Activated CD4-positive, alpha-beta T cell treated with anti-CD3 and anti-CD28 coated beads, Interleukin-2, amount 50 U/mL, for 48 hours (primary cell): ENCODE measurements around the gene PSMG4.
"Not testable (repeated sequence)": the region's sequence is repeated elsewhere in the genome, so short reads cannot be mapped to it uniquely, and the experiment has no call there.

Experiments
- DNase-seq, 2 experiments: peaks; one replicate each; pipeline ENCODE4 v3.0.0-alpha.2; 2020

The PSMG4 gene

GRCh38 chr6:3230900-3231246 lies 27.9 kb upstream of the PSMG4 start:
- no peak for DNase-seq

- no peak for DNase-seq
Measured at GRCh38 chr6:3231247-3232016, 27.3 kb upstream of the PSMG4 start.

DNA sequence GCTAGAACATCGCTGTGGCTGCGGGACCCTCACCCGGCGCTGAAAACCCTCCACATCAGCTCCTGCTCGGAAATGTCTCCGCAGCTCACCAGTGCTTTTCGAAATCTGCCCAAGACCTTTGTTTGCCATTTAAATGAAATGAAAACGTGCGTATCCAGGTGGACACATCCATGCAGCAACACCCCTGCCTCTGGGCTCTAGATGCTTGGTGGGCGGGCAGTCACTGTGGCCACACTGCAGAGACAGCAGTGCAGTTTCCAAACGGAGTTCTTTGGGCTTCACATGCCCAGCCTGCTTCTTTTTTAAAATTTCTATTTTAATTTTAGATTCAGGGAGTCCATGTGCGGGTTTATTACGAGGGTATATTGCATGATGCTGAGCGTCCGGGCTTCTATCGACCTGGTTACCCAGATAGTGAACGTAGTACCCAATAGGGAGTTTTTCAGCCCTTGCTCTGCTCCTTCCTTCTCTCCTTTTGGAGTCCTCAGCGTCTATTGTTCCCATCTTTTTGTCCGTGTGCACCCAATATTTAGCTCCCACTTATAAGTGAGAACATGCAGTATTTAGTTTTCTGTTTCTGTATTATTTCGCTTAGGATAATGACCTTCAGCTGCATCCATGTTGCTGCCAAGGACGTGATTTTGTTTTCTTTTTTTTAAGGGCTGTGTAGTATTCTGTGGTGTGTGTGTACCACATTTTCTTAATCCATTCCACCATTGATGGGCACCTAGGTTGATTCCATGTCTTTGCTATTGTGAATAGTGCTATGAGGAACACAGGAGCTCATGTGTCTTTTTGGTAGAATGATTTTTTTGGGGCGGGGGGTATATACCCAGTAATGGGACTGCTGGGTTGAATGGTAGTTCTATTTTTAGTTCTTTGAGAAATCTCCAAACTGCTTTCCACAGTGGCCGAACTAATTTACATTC lies 26.5 kb upstream of the PSMG4 start:
- no peak for DNase-seq

GRCh38 chr6:3233321-3233720 lies 25.4 kb upstream of the PSMG4 start:
- DNase-seq, result no peak

DNA sequence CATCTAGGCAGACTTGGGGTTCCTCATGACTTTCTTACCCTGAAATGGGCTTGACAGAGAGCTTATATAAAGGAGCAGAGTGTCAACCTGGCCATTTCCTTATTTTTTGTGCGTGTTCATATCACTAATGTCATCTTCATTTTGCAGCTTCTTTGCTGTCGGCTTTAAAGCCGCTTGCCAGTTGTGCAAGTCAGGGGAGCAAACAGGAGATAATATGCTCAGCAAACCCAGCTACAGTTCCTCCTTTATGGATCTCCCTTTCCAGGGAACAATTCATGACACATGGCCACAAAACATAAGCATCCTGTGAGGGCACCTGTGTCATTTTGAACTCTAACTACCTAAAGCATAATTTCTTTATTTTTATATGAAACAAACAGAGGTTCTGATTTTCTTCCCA lies 24.8 kb upstream of the PSMG4 start:
- DNase-seq, result no peak

GRCh38 chr6:3235486-3235885 lies 23.3 kb upstream of the PSMG4 start:
- no peak for DNase-seq

DNA sequence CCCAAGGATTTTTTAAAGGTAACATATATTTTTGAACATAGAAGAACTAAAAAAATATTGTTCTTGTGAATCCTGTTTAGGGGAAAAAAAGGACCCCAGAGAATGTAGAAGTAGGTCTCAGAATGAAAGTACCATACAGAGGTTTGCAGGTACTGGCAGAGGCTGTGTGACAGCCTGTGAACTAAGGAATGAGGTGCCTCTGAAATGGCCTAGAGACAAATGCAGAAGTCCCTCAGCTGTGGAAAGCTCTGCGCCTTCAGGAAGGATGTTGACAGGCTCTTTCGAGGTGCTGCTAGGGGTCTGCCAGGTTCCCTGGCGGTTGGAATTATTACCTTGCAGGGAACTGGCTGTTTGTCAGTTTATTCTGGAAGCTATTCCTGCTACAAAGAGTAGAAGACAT lies 22.7 kb upstream of the PSMG4 start:
- DNase-seq, result no peak

GRCh38 chr6:3237761-3238662 lies 20.7 kb upstream of the PSMG4 start:
- DNase-seq, result no peak

DNA sequence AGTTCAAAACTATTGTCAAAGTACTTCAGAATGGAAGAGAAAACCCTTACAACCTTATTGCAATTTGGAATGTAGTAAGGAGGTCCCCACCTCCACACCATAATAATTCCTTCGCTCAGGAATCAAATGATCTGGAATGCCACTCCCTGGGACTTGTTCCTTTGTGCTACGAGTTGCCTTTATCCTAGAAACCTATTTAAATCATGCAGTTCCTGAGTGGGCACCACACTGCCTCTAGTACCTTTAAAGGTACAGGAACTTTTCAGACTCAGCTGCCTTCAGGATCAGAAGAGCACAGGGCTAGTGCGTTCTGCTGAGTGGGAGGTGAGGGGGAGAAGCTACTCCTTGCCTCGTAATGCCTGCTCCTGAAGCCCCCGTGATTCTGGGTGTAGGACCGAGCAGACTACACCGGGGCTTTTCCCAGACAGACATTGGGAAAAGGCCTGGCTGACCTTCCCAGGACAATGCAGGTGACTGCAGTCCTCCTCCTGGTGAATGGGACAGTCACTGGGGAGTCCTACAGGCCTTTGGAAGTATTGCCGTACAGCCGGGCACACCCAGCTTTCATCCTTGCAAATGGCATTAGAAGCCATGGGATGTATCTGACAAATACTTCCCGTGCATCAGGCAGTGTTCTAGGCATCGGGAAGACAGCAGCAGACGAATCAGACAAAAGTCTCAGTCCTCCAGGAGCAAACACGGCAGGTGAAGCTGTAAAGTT lies 19.5 kb upstream of the PSMG4 start:
- no peak for DNase-seq

DNA sequence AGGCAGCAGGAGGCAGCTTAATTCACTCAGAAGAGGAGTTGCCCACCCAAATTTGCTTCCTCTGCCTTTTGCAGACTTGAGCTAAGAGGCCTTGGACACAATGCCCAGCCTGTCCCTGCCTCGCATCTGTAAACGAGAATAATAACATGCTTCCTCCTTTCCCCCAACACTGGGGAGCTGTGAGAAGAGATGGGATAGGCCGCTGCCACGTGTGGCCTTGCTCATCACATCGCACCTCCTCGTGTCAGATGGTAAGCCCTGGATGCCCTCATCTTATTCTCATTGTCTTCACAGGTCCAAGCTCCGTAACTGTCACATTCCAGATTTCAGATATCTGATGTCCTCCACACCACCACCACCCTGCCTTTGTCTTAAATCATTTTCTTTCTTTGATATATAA lies 18.2 kb upstream of the PSMG4 start:
- DNase-seq, result no peak

DNA sequence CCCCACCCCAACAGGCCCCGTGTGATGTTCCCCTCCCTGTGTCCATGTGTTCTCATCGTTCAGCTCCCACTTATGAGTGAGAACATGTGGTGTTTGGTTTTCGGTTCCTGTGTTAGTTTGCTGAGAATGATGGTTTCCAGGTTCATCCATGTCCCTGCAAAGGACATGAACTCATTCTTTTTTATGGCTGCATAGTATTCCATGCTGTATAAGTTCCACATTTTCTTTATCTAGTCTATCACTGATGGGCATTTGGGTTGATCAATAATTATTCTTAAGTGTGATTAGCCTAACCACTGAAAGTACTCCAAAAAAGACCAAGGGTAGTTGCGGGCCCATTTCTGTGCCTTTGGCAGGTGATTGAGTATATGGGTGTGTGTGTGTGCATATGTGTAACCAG lies 17.0 kb upstream of the PSMG4 start:
- DNase-seq, result not testable (repeated sequence)

DNA sequence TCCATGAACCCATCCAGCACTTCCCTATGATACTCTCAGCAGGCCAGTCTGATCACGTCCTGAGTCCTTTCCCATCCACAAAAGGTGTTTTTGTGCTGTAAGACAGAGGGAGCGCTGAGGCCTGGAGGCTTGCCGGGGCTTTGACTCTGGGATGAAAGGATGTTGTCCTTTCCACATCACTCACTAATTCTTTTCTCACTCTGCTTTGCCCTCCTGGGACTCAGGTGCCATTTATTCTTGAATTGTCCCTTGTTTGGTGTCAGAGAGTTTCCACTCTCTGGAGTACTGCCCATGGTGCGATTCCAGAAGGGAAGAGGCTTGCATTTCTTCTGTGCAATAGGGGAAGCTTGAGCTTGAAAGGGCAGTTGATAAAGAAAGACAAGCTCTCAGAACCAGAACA lies 16.0 kb upstream of the PSMG4 start:
- no peak for DNase-seq

DNA sequence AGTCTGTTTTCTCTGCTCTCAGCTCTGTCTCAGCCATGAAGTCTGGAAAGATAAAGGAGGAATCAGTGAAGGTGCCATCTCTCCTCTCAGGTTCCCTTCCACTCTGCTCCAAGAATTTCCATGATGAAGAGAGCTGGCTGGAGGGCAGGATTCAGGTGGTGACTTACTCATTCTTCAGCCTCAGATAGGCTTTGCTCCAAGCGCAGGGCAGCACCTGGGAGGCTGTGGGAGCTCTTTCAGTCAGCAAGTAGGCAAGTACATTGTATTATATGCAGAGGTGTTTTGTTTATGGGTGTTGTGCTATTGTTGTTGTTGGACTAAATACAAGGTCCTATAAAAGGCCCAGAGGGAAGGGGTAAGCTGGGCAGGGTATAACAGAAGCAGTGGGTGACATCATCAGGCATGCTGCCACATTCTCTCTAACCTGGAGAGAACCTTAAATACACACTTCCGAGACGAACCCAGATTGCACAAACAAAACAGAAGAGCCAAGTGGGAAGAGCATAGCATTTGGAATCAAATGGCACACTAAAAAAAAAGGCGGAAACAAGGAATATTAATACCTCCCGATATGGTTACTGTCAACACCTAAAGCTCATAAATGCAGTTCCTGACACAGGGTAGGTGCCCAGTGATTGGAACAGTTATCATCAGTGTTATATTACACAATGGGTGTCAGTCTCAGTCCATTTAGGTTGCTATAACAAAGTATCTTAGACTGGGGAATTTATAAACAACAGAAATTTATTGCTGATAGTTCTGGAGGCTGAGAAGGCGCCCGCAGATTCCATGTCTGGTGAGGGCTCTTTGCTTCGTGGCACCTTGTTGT lies 14.5 kb upstream of the PSMG4 start:
- DNase-seq, result no peak

- DNase-seq, result not testable (repeated sequence)
Measured at GRCh38 chr6:3244832-3245161, 13.9 kb upstream of the PSMG4 start.

- no peak for DNase-seq
Measured at GRCh38 chr6:3245216-3245615, 13.5 kb upstream of the PSMG4 start.

DNA sequence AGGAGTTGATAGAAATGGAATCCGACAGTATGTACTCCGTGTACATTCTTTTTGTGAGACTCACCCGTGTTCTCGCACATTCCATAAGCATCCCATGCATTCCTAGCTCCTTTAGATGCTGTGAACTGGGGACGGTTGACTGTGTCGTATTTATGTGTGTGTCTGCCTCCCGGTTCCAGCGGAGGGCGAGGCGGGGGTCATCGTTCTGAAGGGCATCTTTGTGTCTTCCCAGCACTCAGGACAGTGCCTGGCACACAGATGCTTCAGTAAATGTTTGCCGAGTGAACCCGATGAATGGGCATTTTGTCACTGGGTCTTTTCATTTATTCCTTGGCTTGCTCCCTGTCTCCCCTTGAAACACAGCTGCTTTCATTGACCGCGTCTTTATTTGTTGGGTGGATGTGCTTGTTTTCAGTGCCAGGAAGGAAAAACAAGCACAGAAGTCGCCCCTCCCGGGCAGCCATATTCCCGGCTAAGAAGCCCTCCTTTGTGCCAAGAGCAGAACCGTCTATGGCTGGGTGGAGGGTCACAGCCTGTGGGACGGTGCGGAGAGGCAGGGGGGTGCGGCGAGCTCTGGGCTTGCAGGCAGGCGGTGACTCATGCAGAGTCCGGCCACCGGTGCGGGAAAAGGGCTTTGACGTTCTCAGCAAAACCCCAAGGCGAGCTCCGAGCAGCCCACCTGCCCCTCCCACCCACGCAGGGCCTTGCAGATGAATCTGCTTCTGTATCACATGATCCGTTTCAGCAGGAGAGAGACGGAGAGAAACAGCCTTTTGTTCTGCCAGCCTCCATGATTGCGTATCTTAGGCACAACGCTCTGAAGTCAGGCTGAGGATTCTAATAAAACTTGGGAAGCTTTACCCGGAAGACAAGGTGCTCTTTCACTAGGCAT lies 11.2 kb upstream of the PSMG4 start:
- no peak for DNase-seq

DNA sequence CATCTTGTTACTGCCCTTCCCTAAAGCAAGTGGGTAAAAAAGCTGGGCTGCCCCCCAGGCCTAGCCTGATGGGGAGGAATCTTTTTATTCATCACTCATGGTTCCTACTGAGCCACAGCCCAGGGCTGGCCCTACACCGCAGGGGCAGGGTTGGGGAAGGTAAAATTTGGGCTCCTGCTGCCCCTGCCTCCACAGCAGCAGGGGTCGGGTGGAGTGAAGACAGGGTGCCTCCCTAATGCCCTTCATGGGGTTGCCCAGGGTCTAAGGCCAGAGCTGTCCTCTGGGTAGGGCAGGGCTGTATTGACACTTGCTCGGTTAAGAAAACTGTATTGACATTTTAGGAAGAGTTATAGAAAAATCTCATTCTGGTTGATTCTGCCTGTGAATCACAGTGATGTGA lies 8.9 kb upstream of the PSMG4 start:
- no peak for DNase-seq

GRCh38 chr6:3250231-3250675 lies 8.5 kb upstream of the PSMG4 start:
- DNase-seq, result no peak

DNA sequence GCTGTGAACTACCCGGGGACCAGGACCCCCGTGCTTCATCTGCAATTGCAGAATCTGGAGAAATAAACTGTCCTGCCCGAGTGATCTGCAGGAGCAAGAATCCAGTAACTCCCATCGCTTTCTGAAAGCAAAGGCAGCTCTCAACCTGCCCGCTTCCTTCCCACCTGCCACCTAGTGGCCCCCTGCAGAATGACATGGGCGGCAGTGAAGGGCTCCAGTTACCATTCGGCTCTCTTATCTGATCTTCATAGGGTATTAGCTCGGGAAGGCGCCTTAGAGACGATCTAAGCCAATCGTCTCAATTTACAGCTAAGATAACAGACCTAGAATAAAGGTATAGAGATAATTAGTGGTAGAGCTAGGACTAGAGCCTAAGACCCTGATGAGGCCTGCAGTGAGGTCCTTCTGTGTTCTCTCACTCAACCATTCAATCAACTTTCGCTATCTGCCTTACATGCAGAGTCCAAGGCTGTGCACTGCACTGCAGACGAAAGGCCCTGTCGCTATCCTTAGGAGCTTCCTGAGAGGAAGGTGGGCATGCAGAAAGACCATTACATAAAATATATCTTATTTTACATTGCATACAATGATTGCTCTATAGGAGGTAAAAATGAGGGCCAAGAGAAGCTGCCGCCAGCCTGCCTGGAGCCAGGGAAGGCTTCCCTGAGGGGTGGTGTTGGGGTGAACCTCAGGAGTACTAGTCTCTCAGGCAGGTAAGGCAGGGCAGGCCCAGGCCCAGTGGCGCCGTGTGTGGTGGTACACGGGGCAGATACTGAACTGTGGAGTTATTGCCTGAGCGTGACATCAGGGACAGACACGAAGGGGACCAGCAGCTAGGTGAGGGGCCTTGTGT lies 7.1 kb upstream of the PSMG4 start:
- peak; percentile 83 to 87 for DNase-seq

- no peak for DNase-seq
Measured at GRCh38 chr6:3252369-3252768, 6.4 kb upstream of the PSMG4 start.
